H9 (cell line): ENCODE results near the gene BMP2K. TPM values are rescaled to one million over a fixed set of nuclear protein-coding genes. Genes with fewer than 3 reads are reported as not detected.

Source experiments
- DNase-seq: peaks from one replicate; pipeline ENCODE4 v3.0.0-alpha.2; 2017
- H2AFZ ChIP-seq: one replicate; pipeline ENCODE4 v1.6.1; 2013; ENCODE audit warnings: mild to moderate bottlenecking, low read length, control low read depth, moderate library complexity
- H2AK5ac ChIP-seq: 2 replicates; pipeline ENCODE4 v1.6.1; 2013; ENCODE audit warnings: low read length, control low read depth, mixed read lengths; ENCODE audit not compliant: insufficient read length
- H2BK120ac ChIP-seq: one replicate; pipeline ENCODE4 v1.6.1; 2013; ENCODE audit warnings: low read depth, mild to moderate bottlenecking, low read length, control low read depth, inconsistent platforms; ENCODE audit not compliant: poor library complexity, severe bottlenecking
- H2BK12ac ChIP-seq: 2 replicates; pipeline ENCODE4 v1.6.1; 2013; ENCODE audit warnings: low read length, control low read depth, mixed read lengths, low read depth; ENCODE audit not compliant: insufficient read length
- H2BK15ac ChIP-seq: 2 replicates; pipeline ENCODE4 v1.6.1; 2013; ENCODE audit warnings: low read depth, low read length, control low read depth
- H2BK20ac ChIP-seq: one replicate; pipeline ENCODE4 v1.6.1; 2013; ENCODE audit warnings: low read depth, mild to moderate bottlenecking, low read length, control low read depth, inconsistent platforms; ENCODE audit not compliant: poor library complexity, severe bottlenecking
- H2BK5ac ChIP-seq: 2 replicates; pipeline ENCODE4 v1.6.1; 2013; ENCODE audit warnings: low read length, control low read depth, mixed read lengths; ENCODE audit not compliant: insufficient read length
- H3K14ac ChIP-seq: 2 replicates; pipeline ENCODE4 v1.6.1; 2013; ENCODE audit warnings: low read length, control low read depth; ENCODE audit not compliant: insufficient read depth
- H3K18ac ChIP-seq: 2 replicates; pipeline ENCODE4 v1.6.1; 2013; ENCODE audit warnings: low read depth, mild to moderate bottlenecking, mixed read lengths, low read length, control low read depth; ENCODE audit not compliant: insufficient read length
- H3K23ac ChIP-seq: 2 replicates; pipeline ENCODE4 v1.6.1; 2013; ENCODE audit warnings: low read length, control low read depth, mixed read lengths, low read depth; ENCODE audit not compliant: insufficient read length
- H3K23me2 ChIP-seq: 2 replicates; pipeline ENCODE4 v1.6.1; 2013; ENCODE audit warnings: low read depth, mild to moderate bottlenecking, mixed read lengths, low read length, control low read depth; ENCODE audit not compliant: insufficient read length, poor library complexity, severe bottlenecking
- H3K27ac ChIP-seq: 2 replicates; pipeline ENCODE4 v1.5.1; 2013; ENCODE audit warnings: low read length, control low read depth, mixed read lengths, low read depth; ENCODE audit not compliant: insufficient read length
- H3K27me3 ChIP-seq: 2 replicates; pipeline ENCODE4 v1.6.1; 2013; ENCODE audit warnings: low read length, control low read depth, inconsistent platforms; ENCODE audit not compliant: insufficient read depth
- H3K4ac ChIP-seq: 2 replicates; pipeline ENCODE4 v1.6.1; 2013; ENCODE audit warnings: low read depth, mild to moderate bottlenecking, control low read depth, inconsistent platforms, low read length, moderate library complexity
- H3K4me1 ChIP-seq: 2 replicates; pipeline ENCODE4 v1.6.1; 2013; ENCODE audit warnings: low read length, control low read depth, inconsistent platforms; ENCODE audit not compliant: insufficient read depth
- H3K4me2 ChIP-seq: 2 replicates; pipeline ENCODE4 v1.6.1; 2013; ENCODE audit warnings: low read length, control low read depth, mixed read lengths; ENCODE audit not compliant: insufficient read length, insufficient read depth
- H3K56ac ChIP-seq: 2 replicates; pipeline ENCODE4 v1.6.1; 2013; ENCODE audit warnings: low read depth, mild to moderate bottlenecking, mixed read lengths, low read length, control low read depth; ENCODE audit not compliant: insufficient read length
- H3K79me1 ChIP-seq: 2 replicates; pipeline ENCODE4 v1.6.1; 2013; ENCODE audit warnings: low read depth, mild to moderate bottlenecking, moderate library complexity, low read length, control low read depth, inconsistent platforms; ENCODE audit not compliant: insufficient read depth, poor library complexity, severe bottlenecking
- H3K79me2 ChIP-seq: 2 replicates; pipeline ENCODE4 v1.6.1; 2013; ENCODE audit warnings: low read length, control low read depth, inconsistent platforms; ENCODE audit not compliant: insufficient read depth
- H3K9ac ChIP-seq: 2 replicates; pipeline ENCODE4 v1.6.1; 2013; ENCODE audit warnings: low read length, control low read depth, mixed read lengths; ENCODE audit not compliant: insufficient read length; ENCODE audit errors: extremely low read depth
- H3K9me3 ChIP-seq: one replicate; pipeline ENCODE4 v1.6.1; 2013; ENCODE audit warnings: low read depth, low read length, inconsistent platforms; ENCODE audit not compliant: control insufficient read depth
- H3T11ph ChIP-seq: one replicate; pipeline ENCODE4 v1.6.1; 2013; ENCODE audit warnings: mild to moderate bottlenecking, low read length, control low read depth, inconsistent platforms
- H4K20me1 ChIP-seq: one replicate; pipeline ENCODE4 v1.6.1; 2013; ENCODE audit not compliant: control insufficient read depth, insufficient read length, insufficient read depth
- H4K5ac ChIP-seq: 2 replicates; pipeline ENCODE4 v1.6.1; 2013; ENCODE audit warnings: low read depth, mild to moderate bottlenecking, mixed read lengths, low read length, control low read depth; ENCODE audit not compliant: insufficient read length
- H4K8ac ChIP-seq: replicated peaks from 2 replicates; pipeline ENCODE4 v1.6.1; 2013; ENCODE audit warnings: low read length, control low read depth, mixed read lengths, low read depth; ENCODE audit not compliant: insufficient read length
- H4K91ac ChIP-seq: 2 replicates; pipeline ENCODE4 v1.6.1; 2013; ENCODE audit warnings: low read depth, mild to moderate bottlenecking, moderate library complexity, mixed read lengths, low read length, control low read depth; ENCODE audit not compliant: insufficient read length
- H3K27ac Mint-ChIP-seq, 3 experiments: 2 replicates in 2 of 3; 3 replicates in 1 of 3; pipeline ENCODE4 v1.8.0; 2020 to 2021; ENCODE audit warnings: mixed read lengths in 3 of 3, mild to moderate bottlenecking in 1 of 3, moderate library complexity in 1 of 3
- H3K27me3 Mint-ChIP-seq: 2 replicates; pipeline ENCODE4 v1.8.0; 2021; ENCODE audit warnings: low read depth, mild to moderate bottlenecking, moderate library complexity, mixed read lengths
- H3K36me3 Mint-ChIP-seq, 3 experiments: 2 replicates in 2 of 3; 3 replicates in 1 of 3; pipeline ENCODE4 v1.8.0; 2020 to 2021; ENCODE audit warnings: low read depth in 3 of 3, mixed read lengths in 3 of 3; ENCODE audit not compliant: insufficient read depth in 1 of 3
- H3K4me1 Mint-ChIP-seq, 2 experiments: 2 replicates each; pipeline ENCODE4 v1.8.0; 2020; ENCODE audit warnings: mixed read lengths in 2 of 2
- H3K4me3 Mint-ChIP-seq, 2 experiments: 2 replicates in 1 of 2; 3 replicates in 1 of 2; pipeline ENCODE4 v1.8.0; 2020 to 2021; ENCODE audit warnings: mild to moderate bottlenecking in 2 of 2, mixed read lengths in 2 of 2, moderate library complexity in 1 of 2
- H3K9me3 Mint-ChIP-seq, 2 experiments: 2 replicates in 1 of 2; 3 replicates in 1 of 2; pipeline ENCODE4 v1.8.0; 2020; ENCODE audit warnings: mild to moderate bottlenecking in 2 of 2, mixed read lengths in 2 of 2, moderate library complexity in 1 of 2
- CTCF ChIP-seq: fragments of 200-600 bp; sonication (generic); conservative IDR thresholded peaks from 3 replicates; pipeline ENCODE4 v1.8.0; 2021; ENCODE audit warnings: antibody characterized with exemption, mild to moderate bottlenecking
- WGBS: extraction: QIAGEN DNeasy Blood & Tissue Kit; methylation state at CpG from one replicate; pipeline ENCODE4 v1.1.7; 2013; ENCODE audit warnings: missing lambda C conversion rate, low lambda C conversion rate, mixed read lengths; ENCODE audit not compliant: insufficient read length; ENCODE audit errors: extremely low coverage; 5-methylcytosine and 5-hydroxymethylcytosine counted together
- total RNA-seq: library from RNA; stranded (reverse); gene quantifications from 2 replicates; pipeline ENCODE4 v1.2.1, GENCODE V29; 2021

The BMP2K gene
- total RNA-seq, 1 experiment from 2014 or later = 26.4 TPM

GRCh38 chr4:78778530-78778929 is 2.4 kb downstream of the BMP2K start:
- H3K27ac Mint-ChIP-seq = no peak overlapping the region
- no peak overlapping the region for H3K56ac ChIP-seq
- H2AK5ac ChIP-seq = no peak overlapping the region
- no peak overlapping the region for H3K9ac ChIP-seq
- no peak overlapping the region for H3K14ac ChIP-seq
- no peak overlapping the region for H4K5ac ChIP-seq
- H2AFZ ChIP-seq = no peak overlapping the region
- peaks cover 11% of the 10 kb centered on the region; the same call in 1 of the 2 replicates for H3K79me2 ChIP-seq
- H2BK15ac ChIP-seq = no peak overlapping the region
- no peak overlapping the region for H3K4ac ChIP-seq
- H3K23me2 ChIP-seq = peaks cover 7% of the 10 kb centered on the region
- DNase-seq = no peak
- no peak overlapping the region for H2BK20ac ChIP-seq
- no peaks in the 10 kb centered on the region for H4K20me1 ChIP-seq
- H3K18ac ChIP-seq = no peak overlapping the region
- H3K27ac ChIP-seq = no peak overlapping the region
- TF ChIP-seq CTCF = no peak
- H3K27me3 Mint-ChIP-seq = no peaks in the 10 kb centered on the region
- no peak overlapping the region for H3K4me3 Mint-ChIP-seq
- no peak overlapping the region for H4K8ac ChIP-seq
- H3K23ac ChIP-seq = no peak overlapping the region
- no peak overlapping the region for H2BK120ac ChIP-seq
- H3K9me3 Mint-ChIP-seq = 0 out of 5 replicates have a peak, but pooled peaks cover 0 to 2% of the 10 kb centered on the region in 2 experiments
- no peak overlapping the region for H2BK5ac ChIP-seq
- H3K36me3 Mint-ChIP-seq = no peaks in the 10 kb centered on the region; a peak in 1 of 7 replicates
- no peaks in the 10 kb centered on the region for H3K79me1 ChIP-seq
- no peaks in the 10 kb centered on the region for H3K27me3 ChIP-seq
- no peak overlapping the region for H3K4me2 ChIP-seq
- peaks cover 13 to 14% of the 10 kb centered on the region in 2 experiments for H3K4me1 Mint-ChIP-seq
- H4K91ac ChIP-seq = no peak overlapping the region
- no peak overlapping the region for H2BK12ac ChIP-seq
- no peak overlapping the region for H3T11ph ChIP-seq
- no peaks in the 10 kb centered on the region; the same call in 1 of the 2 replicates for H3K4me1 ChIP-seq
- WGBS = no CpG with 5 or more reads among the region's 4 CpGs
- H3K9me3 ChIP-seq = no peaks in the 10 kb centered on the region
